ENCODE data around the gene MOCS3. TPM values are rescaled to one million over a fixed set of nuclear protein-coding genes. Genes with fewer than 3 reads are reported as not detected.

Gene MOCS3
- total and polyA plus RNA-seq, 10 of the 15 experiments (the other 5 are each of a cell fraction or from before 2014, with no cell fraction given), result 0.87 to 5.9 (median 3.6) TPM

DNA sequence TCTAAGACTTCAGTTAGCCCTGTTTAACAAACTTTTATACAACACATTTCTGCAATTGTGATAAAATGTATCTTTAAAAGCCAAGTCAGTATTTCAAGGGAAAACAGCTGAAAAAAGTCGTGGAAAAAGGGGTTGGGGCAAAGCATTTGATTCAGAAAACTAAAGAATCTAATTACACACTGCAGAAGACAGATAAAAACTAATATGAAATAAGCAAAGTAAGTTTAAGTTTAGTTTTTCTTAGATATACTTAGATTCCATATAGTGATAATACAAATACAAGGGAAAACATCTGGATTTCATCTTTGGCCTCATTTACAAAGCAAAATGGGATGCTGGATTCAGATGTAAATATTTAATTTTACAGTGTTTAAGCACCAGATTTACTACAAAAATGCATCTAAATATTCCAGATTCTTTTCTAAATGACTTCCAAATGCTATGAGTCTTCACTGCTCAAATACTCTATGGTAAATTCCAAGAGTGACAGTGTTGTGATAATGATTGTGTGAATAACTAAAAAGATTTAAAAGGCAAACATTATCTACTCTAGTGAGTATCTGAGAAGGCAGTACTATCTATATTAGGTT lies 25.8 kb upstream of the MOCS3 start:
- ChIA-PET CTCF (interaction anchor here (0.7 to 13.0 kb wide), 6 partner anchors 9 to 138 kb away, joined by 3 to 336 read pairs (median 5); partner anchors contain the start of genes BCAS4, DPM1 and MOCS3), SMC1A (ENCODE audit: uncharacterized antibody, unreplicated experiment) (interaction anchor here (0.6 to 8.2 kb wide), 2 partner anchors 41 to 139 kb away, joined by 3 to 90 read pairs; partner anchors contain the start of gene BCAS4), RAD21 (ENCODE audit: unreplicated experiment) (interaction anchor here (3.9 to 7.6 kb wide), 2 partner anchors 111 to 142 kb away, joined by 33 to 36 read pairs; no protein-coding TSS in a partner anchor), POLR2A (interaction anchor here (0.8 to 1.2 kb wide), 2 partner anchors 25 to 138 kb away, joined by 4 read pairs; partner anchors contain the start of genes BCAS4, DPM1 and MOCS3)
- Histone ChIP-seq H3K4me2 (ENCODE audit: control insufficient read depth, insufficient read depth) (no peak overlapping the region), H4K20me1 (ENCODE audit: control insufficient read depth, insufficient read depth) (no peaks in the 10 kb centered on the region), H3K4me3 (no peak overlapping the region), H2AFZ (ENCODE audit: control insufficient read depth, low read depth, low read length) (no peak overlapping the region), H3K36me3 (ENCODE audit: control insufficient read depth in 2 of 2, insufficient read depth in 2 of 2, low read length in 1 of 2) (peaks cover 0 to 29% of the 10 kb centered on the region in 2 experiments; a peak in 1 of 4 replicates), H3K27me3 (replicated peaks in 1 of 2; ENCODE audit: control insufficient read depth in 2 of 2, insufficient read depth in 2 of 2, low read length in 1 of 2) (no peaks in the 10 kb centered on the region), H3K9me3 (replicated peaks; ENCODE audit: control insufficient read depth, insufficient read depth, low read length) (no peaks in the 10 kb centered on the region), H3K9ac (ENCODE audit: control insufficient read depth, insufficient read depth, low read length) (no peak overlapping the region), H3K27ac (ENCODE audit: control insufficient read depth, insufficient read depth) (no peak overlapping the region), H3K4me1 (ENCODE audit: control insufficient read depth, insufficient read depth, low read length) (peaks cover 5% of the 10 kb centered on the region; the same call in 1 of the 2 replicates), H3K79me2 (ENCODE audit: control insufficient read depth, insufficient read depth, low read length) (peaks cover 28% of the 10 kb centered on the region)
- in situ Hi-C loops (cut with MboI) (no loop called here), intact Hi-C loops (cut with micrococcal nuclease; ENCODE audit: unreplicated experiment) (no loop called here)
- TF ChIP-seq NRF1 (conservative IDR thresholded peaks at IDR 0.05; ENCODE audit: low read depth, low read length), result no peak
- no peak for TF ChIP-seq TCF12 (IDR thresholded peaks at IDR 0.05; ENCODE audit: low read depth, low read length)
- TF ChIP-seq GATAD2B (conservative IDR thresholded peaks at IDR 0.05; ENCODE audit: low read depth), result no peak
- TF ChIP-seq EZH2 (IDR thresholded peaks at IDR 0.05; ENCODE audit: borderline replicate concordance, control insufficient read depth, low read depth, low read length), result no peak
- no peak for TF ChIP-seq JUNB (IDR thresholded peaks at IDR 0.05)
- no peak for TF ChIP-seq HDAC6 (IDR thresholded peaks at IDR 0.05; ENCODE audit: unreplicated experiment)
- TF ChIP-seq KDM1A (IDR thresholded peaks at IDR 0.05; ENCODE audit: borderline replicate concordance), result no peak
- no peak for TF ChIP-seq STAT1 (conservative IDR thresholded peaks at IDR 0.05)
- no peak for TF ChIP-seq KAT2A (conservative IDR thresholded peaks at IDR 0.05; ENCODE audit: control insufficient read depth, low read depth, low read length)
- TF ChIP-seq, protein P1, sequence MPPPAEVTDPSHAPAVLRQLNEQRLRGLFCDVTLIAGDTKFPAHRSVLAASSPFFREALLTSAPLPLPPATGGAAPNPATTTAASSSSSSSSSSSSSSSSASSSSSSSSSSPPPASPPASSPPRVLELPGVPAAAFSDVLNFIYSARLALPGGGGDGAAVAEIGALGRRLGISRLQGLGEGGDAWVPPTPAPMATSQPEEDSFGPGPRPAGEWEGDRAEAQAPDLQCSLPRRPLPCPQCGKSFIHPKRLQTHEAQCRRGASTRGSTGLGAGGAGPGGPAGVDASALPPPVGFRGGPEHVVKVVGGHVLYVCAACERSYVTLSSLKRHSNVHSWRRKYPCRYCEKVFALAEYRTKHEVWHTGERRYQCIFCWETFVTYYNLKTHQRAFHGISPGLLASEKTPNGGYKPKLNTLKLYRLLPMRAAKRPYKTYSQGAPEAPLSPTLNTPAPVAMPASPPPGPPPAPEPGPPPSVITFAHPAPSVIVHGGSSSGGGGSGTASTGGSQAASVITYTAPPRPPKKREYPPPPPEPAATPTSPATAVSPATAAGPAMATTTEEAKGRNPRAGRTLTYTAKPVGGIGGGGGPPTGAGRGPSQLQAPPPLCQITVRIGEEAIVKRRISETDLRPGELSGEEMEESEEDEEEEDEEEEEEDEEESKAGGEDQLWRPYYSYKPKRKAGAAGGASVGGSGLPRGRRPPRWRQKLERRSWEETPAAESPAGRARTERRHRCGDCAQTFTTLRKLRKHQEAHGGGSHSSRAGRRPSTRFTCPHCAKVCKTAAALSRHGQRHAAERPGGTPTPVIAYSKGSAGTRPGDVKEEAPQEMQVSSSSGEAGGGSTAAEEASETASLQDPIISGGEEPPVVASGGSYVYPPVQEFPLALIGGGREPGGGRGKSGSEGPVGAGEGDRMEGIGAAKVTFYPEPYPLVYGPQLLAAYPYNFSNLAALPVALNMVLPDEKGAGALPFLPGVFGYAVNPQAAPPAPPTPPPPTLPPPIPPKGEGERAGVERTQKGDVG (CRISPR knock-in tag; IDR thresholded peaks at IDR 0.05), result no peak
- no peak for TF ChIP-seq KLF5 (IDR thresholded peaks at IDR 0.05; ENCODE audit: partially characterized antibody)
- TF ChIP-seq RBBP5 (conservative IDR thresholded peaks at IDR 0.05), result no peak
- ATAC-seq (no peak), FAIRE-seq (no peak), DNase-seq (ENCODE audit: low read depth, low spot score) (no peak)
- BruUV-seq (replicated peaks), result no TSS peak
- 50% methylated on average over 1 of the region's 1 CpG for WGBS (ENCODE audit: insufficient coverage, insufficient replicate concordance, low lambda C conversion rate, missing lambda C conversion rate)
